Keratinocyte (primary cell): ENCODE results near the gene GATA3. TPM values are rescaled to one million over a fixed set of nuclear protein-coding genes. Genes with fewer than 3 reads are reported as not detected.

ENCODE experiments used
- DNase-seq: peaks from one replicate; pipeline ENCODE4 v3.0.0-alpha.2; 2011; ENCODE audit warnings: low read depth, missing footprints, low spot score
- FAIRE-seq: peaks from 2 replicates; lab custom pipeline; 2011; peaks lifted over from hg19 to GRCh38; lab: Jason Lieb, UNC
- H2AFZ ChIP-seq: 2 replicates; pipeline ENCODE4 v1.6.0; 2012; ENCODE audit warnings: low read length, control low read depth, inconsistent platforms; ENCODE audit not compliant: control insufficient read depth
- H3K27ac ChIP-seq: 2 replicates; pipeline ENCODE4 v1.5.1; 2011; ENCODE audit warnings: low read length; ENCODE audit not compliant: control insufficient read depth, insufficient read depth
- H3K27me3 ChIP-seq: 3 replicates; pipeline ENCODE4 v1.6.0; 2011; ENCODE audit warnings: low read length; ENCODE audit not compliant: control insufficient read depth, insufficient read depth; ENCODE audit errors: extremely low read depth
- H3K36me3 ChIP-seq, 2 experiments: 2 replicates in 1 of 2; 3 replicates in 1 of 2; pipeline ENCODE4 v1.5.1; 2011; ENCODE audit warnings: low read length in 2 of 2, mild to moderate bottlenecking in 1 of 2; ENCODE audit not compliant: control insufficient read depth in 2 of 2, insufficient read depth in 2 of 2; ENCODE audit errors: extremely low read depth in 1 of 2
- H3K4me1 ChIP-seq: 3 replicates; pipeline ENCODE4 v1.5.1; 2011; ENCODE audit warnings: low read length; ENCODE audit not compliant: control insufficient read depth, insufficient read depth; ENCODE audit errors: extremely low read depth
- H3K4me2 ChIP-seq: 3 replicates; pipeline ENCODE4 v1.6.0; 2011; ENCODE audit warnings: low read depth, low read length; ENCODE audit not compliant: control insufficient read depth, insufficient read depth; ENCODE audit errors: extremely low read depth
- H3K4me3 ChIP-seq, 3 experiments: fragments of 200-600 bp in 1 of 3; sonication (generic) in 1 of 3; 2 replicates in 2 of 3; 3 replicates in 1 of 3; pipeline ENCODE4 v1.5.1; 2011 to 2016; ENCODE audit warnings: low read length in 3 of 3, mild to moderate bottlenecking in 3 of 3, control low read depth in 2 of 3, inconsistent platforms in 1 of 3, low read depth in 1 of 3, mixed read lengths in 1 of 3, mixed run types in 1 of 3, moderate library complexity in 1 of 3; ENCODE audit not compliant: control insufficient read depth in 2 of 3, insufficient read depth in 2 of 3; ENCODE audit errors: extremely low read depth in 1 of 3
- H3K79me2 ChIP-seq: 2 replicates; pipeline ENCODE4 v1.6.0; 2012; ENCODE audit warnings: low read length; ENCODE audit not compliant: control insufficient read depth, insufficient read depth
- H3K9ac ChIP-seq: 3 replicates; pipeline ENCODE4 v1.6.0; 2011; ENCODE audit warnings: low read length; ENCODE audit not compliant: control insufficient read depth, insufficient read depth; ENCODE audit errors: extremely low read depth
- H3K9me1 ChIP-seq: 3 replicates; pipeline ENCODE4 v1.6.0; 2011; ENCODE audit warnings: low read length; ENCODE audit not compliant: control insufficient read depth, insufficient read depth; ENCODE audit errors: extremely low read depth
- H3K9me3 ChIP-seq: 2 replicates; pipeline ENCODE4 v1.5.1; 2012; ENCODE audit warnings: low read depth, low read length; ENCODE audit not compliant: control insufficient read depth
- H4K20me1 ChIP-seq: 3 replicates; pipeline ENCODE4 v1.6.0; 2011; ENCODE audit warnings: low read length; ENCODE audit not compliant: control insufficient read depth, insufficient read depth; ENCODE audit errors: extremely low read depth
- CTCF ChIP-seq, 3 experiments: IDR thresholded peaks in 1 of 3; conservative IDR thresholded peaks in 1 of 3; optimal IDR thresholded peaks in 1 of 3; 2 replicates in 2 of 3; 3 replicates in 1 of 3; pipeline versions ENCODE3 to v1.5.1; 2011; ENCODE audit warnings: low read length in 3 of 3, mild to moderate bottlenecking in 3 of 3, moderate library complexity in 2 of 3, control low read depth in 1 of 3, inconsistent platforms in 1 of 3; ENCODE audit not compliant: insufficient read depth in 2 of 3; ENCODE audit errors: extremely low read depth in 1 of 3
- EZH2 ChIP-seq: IDR thresholded peaks from one replicate; pipeline ENCODE4 v1.6.1; 2012; ENCODE audit warnings: inconsistent platforms, mild to moderate bottlenecking, low read length, moderate library complexity
- dilution Hi-C: fragments of 300-500 bp; cut with MboI; formaldehyde crosslinking; loops from one replicate; pipeline ENCODE4 v1.7.0; 2020; ENCODE audit warnings: low sequenced_read_pairs; ENCODE audit not compliant: extremely low pct_ligation_motif_present
- polyA plus RNA-seq, 5 experiments: library from polyadenylated mRNA; depleted of rRNA in 3 of 5; stranded (reverse) in 3 of 5; stranded (forward) in 1 of 5; unstranded in 1 of 5; fragments of >200 nt; gene quantifications; 1 replicate in 1 of 5; 2 replicates in 3 of 5; 3 replicates in 1 of 5; pipeline versions ENCODE4 v1.2.1 to v1.2.3, GENCODE V29; 2011 to 2012; ENCODE audit warnings: missing spikeins in 2 of 5, low read depth in 1 of 5, low replicate concordance in 1 of 5

The GATA3 gene
- polyA plus RNA-seq, 1 donor (not counting 4 experiments of a cell fraction or from before 2014, with no cell fraction given): 4.0 TPM

- TF ChIP-seq EZH2: no peak
- TF ChIP-seq CTCF (optimal IDR thresholded peaks at IDR 0.05 in 1 of 3, IDR thresholded peaks at IDR 0.05 in 1 of 3, conservative IDR thresholded peaks at IDR 0.05 in 1 of 3; ENCODE audit: extremely low read depth in 1 of 3, insufficient read depth in 2 of 3, low read length in 3 of 3): peak in 1 of 3 experiments; percentile 58
- dilution Hi-C loops: no loop called here
- Histone ChIP-seq H4K20me1 (no peaks in the 10 kb centered on the region), H3K4me1 (peaks cover 45% of the 10 kb centered on the region), H3K9me1 (no peaks in the 10 kb centered on the region), H3K9ac (peak overlapping the region; percentile 86), H3K27me3 (no peaks in the 10 kb centered on the region), H2AFZ (peak overlapping the region; percentile 19), H3K4me2 (peak overlapping the region; percentile 95), H3K36me3 (peaks cover 6 to 15% of the 10 kb centered on the region in 2 experiments), H3K9me3 (no peaks in the 10 kb centered on the region), H3K4me3 (peak overlapping the region; percentile 82 to 97 (median 87)), H3K27ac (peak overlapping the region; percentile 82), H3K79me2 (peaks cover 69% of the 10 kb centered on the region)
- FAIRE-seq: peak; percentile 49
- DNase-seq: no peak
Measured at GRCh38 chr10:8056871-8057331, 2.4 kb downstream of the GATA3 start.

GRCh38 chr10:8057636-8058273 is 3.3 kb downstream of the GATA3 start:
- Histone ChIP-seq H3K27me3 (no peaks in the 10 kb centered on the region), H3K9me3 (no peaks in the 10 kb centered on the region), H3K9me1 (no peaks in the 10 kb centered on the region), H4K20me1 (no peaks in the 10 kb centered on the region), H3K79me2 (peaks cover 76% of the 10 kb centered on the region), H3K36me3 (peaks cover 6 to 18% of the 10 kb centered on the region in 2 experiments), H3K4me3 (peak overlapping the region; percentile 82 to 97 (median 87)), H3K4me2 (peak overlapping the region; percentile 95), H3K4me1 (peaks cover 53% of the 10 kb centered on the region), H2AFZ (peak overlapping the region; percentile 22), H3K27ac (peak overlapping the region; percentile 82), H3K9ac (peak overlapping the region; percentile 86)
- TF ChIP-seq EZH2: no peak
- no peak for TF ChIP-seq CTCF (optimal IDR thresholded peaks at IDR 0.05 in 1 of 3, IDR thresholded peaks at IDR 0.05 in 1 of 3, conservative IDR thresholded peaks at IDR 0.05 in 1 of 3; ENCODE audit: extremely low read depth in 1 of 3, insufficient read depth in 2 of 3, low read length in 3 of 3)
- dilution Hi-C loops: no loop called here
- FAIRE-seq: no peak
- no peak for DNase-seq
